Glomerular endothelial cell (primary cell): Measurements from ENCODE around the gene ENTR1. TPM values are rescaled to one million over a fixed set of nuclear protein-coding genes. Genes with fewer than 3 reads are reported as not detected.
A peak's percentile ranks its signal among the peaks of the same experiment; 100 is the strongest.
"Not testable (repeated sequence)": the region's sequence is repeated elsewhere in the genome, so short reads cannot be mapped to it uniquely, and the experiment has no call there.

ENCODE experiments used
- DNase-seq: peaks from one replicate; pipeline ENCODE4 v3.0.0-alpha.2; 2011; ENCODE audit warnings: low read depth, low spot score; ENCODE audit errors: extremely low read depth
- total RNA-seq: library from RNA; depleted of rRNA; stranded (reverse); fragments of >200 nt; gene quantifications from 2 replicates; pipeline ENCODE4 v1.2.3, GENCODE V29; 2015

Gene ENTR1
- total RNA-seq, 1 donor from 2014 or later = 53.0 TPM

- no peak for DNase-seq
Observed at GRCh38 chr9:136438548-136439480, 28.4 kb upstream of the ENTR1 start.

DNA sequence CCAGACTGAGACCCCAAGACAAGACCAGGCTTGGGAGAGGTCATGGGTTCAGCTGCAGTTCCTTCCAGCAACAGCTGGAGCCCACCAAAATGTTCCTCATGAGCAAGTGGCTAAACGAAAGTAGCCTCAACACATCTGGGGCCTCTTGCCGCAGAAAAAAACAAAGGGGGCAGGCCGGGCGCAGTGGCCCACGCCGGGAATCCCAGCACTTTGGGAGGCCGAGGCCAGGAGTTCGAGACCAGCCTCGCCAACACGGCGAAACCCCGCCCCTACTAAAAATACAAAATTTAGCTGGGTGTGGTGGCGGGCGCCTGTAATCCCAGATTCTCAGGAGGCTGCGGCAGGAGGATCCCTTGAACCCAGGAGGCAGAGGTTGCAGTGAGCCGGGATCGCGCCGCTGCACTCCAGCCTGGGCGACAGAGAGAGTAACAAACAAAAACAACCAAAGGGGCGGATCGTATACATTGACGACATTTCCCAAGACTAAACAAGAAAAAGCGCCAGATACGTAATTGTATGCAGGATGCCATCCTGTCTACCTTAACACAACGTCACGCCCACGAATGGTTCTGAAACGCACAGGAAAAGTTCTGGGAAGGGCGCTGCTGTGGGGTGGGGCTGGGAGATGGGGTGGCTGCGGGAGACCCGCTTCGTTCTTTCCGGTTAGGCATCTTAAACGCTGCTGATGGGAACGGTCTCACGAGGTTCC lies 27.6 kb upstream of the ENTR1 start:
- peak; percentile 5 for DNase-seq

- no peak for DNase-seq
Observed at GRCh38 chr9:136437430-136437829, 27.0 kb upstream of the ENTR1 start.

GRCh38 chr9:136436055-136436634 lies 25.7 kb upstream of the ENTR1 start:
- DNase-seq = no peak

DNA sequence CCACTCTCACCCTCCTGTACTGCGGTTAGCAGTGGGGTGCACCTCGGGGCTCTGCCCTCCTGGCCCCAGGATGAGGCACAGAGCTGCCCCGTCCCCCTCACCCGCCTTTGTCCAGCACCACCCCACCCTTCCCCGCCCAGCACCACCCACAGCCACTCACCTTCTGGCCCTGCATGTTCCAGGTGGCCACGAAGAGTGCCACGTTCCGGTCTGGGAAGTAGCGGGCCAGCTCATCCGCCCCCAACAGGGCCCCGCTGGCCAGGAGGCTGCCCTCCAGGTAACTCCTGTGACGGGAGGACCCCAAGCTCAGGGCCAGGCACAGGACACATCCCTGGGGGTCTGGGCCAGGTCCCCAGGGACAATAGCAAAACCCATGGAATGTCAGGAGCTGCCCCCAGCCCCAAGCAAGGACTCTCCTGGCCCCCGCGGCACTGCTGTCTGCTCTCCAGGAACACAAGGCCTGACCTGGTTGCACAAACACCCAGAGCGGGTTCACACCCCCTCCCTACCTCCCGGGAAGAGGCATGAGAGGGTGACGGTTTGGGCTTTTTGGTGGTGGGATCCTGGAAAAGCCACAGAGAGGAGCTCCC lies 24.3 kb upstream of the ENTR1 start:
- DNase-seq = no peak

GRCh38 chr9:136433849-136434579 lies 23.6 kb upstream of the ENTR1 start:
- no peak for DNase-seq

DNA sequence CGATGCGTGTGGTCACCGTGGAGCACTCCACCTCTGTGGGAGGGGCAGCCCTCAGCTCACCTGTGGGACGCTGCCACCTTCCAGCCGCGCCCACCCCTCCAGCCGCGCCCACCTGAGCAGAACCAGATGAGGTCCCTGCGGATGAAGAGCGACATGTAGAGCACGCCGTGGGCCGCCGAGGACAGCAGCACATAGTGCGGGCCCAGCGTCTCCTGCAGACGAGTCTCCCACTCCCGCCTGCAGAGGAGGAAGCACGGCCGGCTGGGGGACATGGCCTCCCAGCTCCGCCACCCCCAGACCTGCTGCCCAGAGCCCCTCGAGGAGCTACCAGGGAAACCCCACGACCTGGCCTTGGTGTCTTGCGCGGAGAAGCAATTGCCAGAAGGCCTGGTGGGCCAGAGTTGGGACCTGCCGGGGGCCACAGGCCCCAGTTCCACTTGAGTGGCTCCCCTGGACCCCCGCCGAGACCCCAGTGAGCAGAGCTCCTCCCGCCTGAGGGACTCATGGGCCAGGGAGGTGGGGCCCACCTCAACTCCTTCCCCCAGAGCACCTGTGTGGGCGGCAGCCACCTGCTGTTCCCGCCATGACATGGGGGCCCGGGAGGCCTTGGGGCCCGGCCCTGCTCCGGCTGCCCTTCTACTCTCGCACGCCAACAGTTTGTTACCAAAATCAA lies 22.8 kb upstream of the ENTR1 start:
- no peak for DNase-seq

DNA sequence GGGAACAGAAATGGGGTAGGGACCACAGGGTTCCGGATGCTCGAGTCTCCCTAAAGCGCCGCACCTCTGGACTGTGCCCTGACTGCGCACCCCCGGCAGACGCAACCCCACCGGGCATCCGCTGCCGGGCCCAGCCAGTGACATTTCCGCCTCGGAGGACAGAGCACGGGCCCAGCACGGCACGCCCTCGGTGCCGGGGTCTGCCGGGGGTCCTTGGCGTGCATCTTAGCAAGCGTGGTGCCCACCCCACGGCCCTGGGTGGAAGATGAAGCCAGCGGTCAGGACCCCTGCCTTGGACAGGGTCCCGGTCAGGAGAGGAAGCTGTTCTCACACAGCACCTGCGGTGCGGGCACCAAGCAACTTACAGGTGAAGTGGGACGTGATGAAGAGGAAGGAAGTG lies 22.2 kb upstream of the ENTR1 start:
- no peak for DNase-seq

GRCh38 chr9:136431782-136432350 lies 21.5 kb upstream of the ENTR1 start:
- no peak for DNase-seq

DNA sequence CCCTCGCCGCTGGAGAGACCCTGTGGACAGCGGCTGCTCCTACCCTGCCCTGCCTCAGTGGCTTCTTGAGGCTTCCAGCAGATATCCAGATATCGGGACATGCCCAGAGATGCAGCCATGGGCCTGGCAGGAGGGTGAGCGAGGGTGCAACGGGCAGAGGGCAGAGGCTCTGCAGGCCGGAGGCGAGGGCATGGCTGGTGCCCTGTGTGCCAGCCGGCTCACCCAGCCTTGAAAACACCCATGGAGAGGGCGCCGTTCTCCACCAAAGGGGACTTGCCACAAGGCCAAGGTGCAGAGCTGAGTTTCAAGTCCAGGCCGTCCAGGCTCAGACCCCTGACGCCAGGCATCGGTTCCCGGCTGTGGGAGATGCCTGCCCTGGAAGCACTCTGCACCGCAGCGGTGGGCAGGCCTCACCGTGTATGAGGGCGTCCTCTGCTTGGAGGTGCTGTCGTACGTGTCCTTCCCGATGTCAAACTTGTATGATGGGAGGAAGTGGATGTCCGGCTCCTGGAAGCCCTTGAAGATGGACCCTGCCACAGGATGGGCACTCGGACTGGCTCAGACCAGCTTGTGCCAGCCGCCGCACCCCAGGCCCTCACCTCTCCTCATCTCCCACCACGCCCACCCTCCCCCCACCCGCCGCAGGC lies 20.3 kb upstream of the ENTR1 start:
- DNase-seq = no peak

- no peak for DNase-seq
Observed at GRCh38 chr9:136429683-136430491, 19.5 kb upstream of the ENTR1 start.

DNA sequence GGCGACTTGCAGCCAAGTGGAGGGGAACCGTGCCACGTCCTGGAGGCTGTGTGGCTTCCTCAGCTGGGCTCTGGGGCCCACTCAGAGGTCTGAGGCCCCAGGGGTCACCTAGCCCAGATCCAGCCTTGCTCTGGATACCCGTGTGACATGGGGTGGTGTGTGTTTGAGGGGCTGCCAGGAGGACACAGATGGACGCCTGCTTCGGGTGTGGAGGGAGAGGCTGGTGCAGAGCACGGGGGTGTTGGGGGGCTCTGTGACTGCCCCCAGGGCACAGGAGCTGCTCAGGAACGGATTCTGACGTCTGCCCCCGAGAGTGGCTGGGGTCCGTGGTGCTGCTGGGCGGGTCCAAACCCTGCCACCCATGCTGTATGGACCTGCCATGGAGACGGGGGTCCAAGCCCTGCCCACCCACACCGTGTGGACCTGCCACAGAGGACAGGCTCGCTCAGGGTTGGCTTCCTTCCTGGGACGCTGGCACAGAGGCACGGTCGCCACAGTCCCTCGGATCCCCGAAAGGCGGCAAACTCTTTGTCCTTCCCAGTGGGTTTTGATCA lies 18.7 kb upstream of the ENTR1 start:
- no peak for DNase-seq

- DNase-seq = no peak
Observed at GRCh38 chr9:136426787-136427186, 16.4 kb upstream of the ENTR1 start.

DNA sequence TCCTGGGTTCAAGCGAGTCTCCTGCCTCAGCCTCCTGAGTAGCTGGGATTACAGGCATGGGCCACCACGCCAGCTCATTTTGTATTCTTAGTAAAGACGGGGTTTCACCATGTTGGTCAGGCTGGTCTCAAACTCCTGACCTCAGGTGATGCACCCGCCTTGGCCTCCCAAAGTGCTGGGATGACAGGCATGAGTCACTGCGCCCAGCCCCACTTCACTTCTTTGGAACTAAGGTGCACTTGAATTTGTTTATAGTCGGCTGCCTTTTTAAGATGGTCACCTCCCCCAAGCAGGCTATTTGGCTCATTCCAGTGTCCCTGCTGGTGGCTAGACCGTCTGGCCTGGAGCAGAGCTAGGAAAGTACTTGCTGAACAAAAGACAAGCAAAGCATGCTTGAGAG lies 15.0 kb upstream of the ENTR1 start:
- not testable (repeated sequence) for DNase-seq

GRCh38 chr9:136424750-136425362 lies 14.4 kb upstream of the ENTR1 start:
- no peak for DNase-seq

DNA sequence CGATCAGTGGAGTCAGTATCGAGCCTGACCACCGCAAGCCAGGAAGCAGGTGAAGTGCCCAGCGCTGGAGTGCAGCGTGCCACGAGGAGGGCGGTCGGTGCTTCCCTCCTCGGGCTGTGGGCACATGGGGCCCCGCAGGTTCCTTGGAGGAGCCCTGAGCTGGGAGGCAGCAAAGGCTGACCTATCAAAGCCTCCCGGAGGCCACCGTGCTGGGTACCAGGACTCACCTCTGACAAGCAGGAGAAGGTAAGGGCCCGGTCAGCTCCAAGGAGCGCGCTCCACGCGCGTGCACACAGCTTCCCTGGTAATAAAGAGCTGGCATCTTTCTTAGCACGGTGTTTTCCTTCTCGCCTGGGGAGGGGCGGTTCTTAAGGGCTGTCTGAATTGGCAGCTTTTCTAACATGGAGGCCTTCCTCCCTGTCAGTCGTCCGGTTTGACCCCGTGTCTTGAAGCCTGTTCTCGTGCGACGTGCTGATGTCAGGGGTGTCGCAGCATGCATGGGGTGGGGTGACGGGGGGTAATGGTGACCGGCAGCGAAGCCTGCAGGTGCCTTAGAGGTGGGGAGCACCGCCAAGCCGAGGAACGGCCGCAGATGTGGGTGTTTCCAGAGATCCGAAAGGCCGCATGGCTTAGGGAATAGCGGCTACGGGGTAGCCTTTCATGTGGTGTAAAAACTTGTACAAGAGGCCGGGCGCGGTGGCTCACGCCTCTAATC lies 13.2 kb upstream of the ENTR1 start:
- no peak for DNase-seq

DNA sequence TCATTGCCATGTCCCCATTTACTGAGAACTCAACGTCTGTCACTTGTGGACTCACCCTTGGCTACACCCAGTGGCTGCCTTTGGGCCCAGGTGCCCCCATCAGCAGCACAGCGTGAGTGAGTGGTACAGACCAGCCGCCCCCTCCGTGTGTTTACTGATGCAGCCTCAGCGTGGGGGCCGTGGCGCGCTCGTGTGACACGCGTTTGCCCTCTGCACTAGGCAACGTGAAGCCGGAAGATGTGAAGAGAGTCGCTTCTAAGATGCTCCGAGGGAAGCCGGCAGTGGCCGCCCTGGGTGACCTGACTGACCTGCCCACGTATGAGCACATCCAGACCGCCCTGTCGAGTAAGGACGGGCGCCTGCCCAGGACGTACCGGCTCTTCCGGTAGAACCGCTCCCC lies 12.5 kb upstream of the ENTR1 start:
- DNase-seq = no peak
